B cell (primary cell): ENCODE data around the gene BHLHE40. TPM values are rescaled to one million over a fixed set of nuclear protein-coding genes. Genes with fewer than 3 reads are reported as not detected.

ENCODE experiments used
- ATAC-seq: fragments of 200-7000 bp; cut with Tn5 transposase; one replicate; pipeline ENCODE4 v1.10.0; 2021; ENCODE audit warnings: low read depth, mild to moderate bottlenecking, moderate number of reproducible peaks, moderate library complexity
- CTCF ChIA-PET: fragments of 350-600 bp; sonication (Branson Sonifier 250); formaldehyde crosslinking; loops from one replicate; lab custom pipeline; 2021; ENCODE audit warnings: antibody characterized with exemption, inconsistent platforms; lab: Charles Lee
- POLR2A ChIA-PET: fragments of 350-600 bp; sonication (Branson Sonifier 250); formaldehyde crosslinking; loops from one replicate; lab custom pipeline; 2021; ENCODE audit warnings: antibody characterized with exemption; lab: Charles Lee
- DNase-seq: peaks from one replicate; pipeline ENCODE4 v3.0.0; 2013
- H2AFZ ChIP-seq: 2 replicates; pipeline ENCODE4 v1.6.1; 2012; ENCODE audit warnings: mild to moderate bottlenecking, low read depth, low read length; ENCODE audit not compliant: insufficient read depth, poor library complexity, severe bottlenecking
- H3K27ac ChIP-seq, 2 donors: 1 replicate in 1 of 2; 2 replicates in 1 of 2; pipeline ENCODE4 v1.5.1; 2012 to 2013; ENCODE audit warnings: low read length in 2 of 2, mild to moderate bottlenecking in 2 of 2, moderate library complexity in 1 of 2
- H3K27me3 ChIP-seq, 4 experiments: fragments of 200-600 bp in 1 of 4; sonication (generic) in 1 of 4; replicated peaks in 1 of 4; 1 replicate in 2 of 4; 2 replicates in 2 of 4; pipeline versions ENCODE4 v1.6.1 to v1.7.0; 2013 to 2016; ENCODE audit warnings: low read length in 3 of 4, mild to moderate bottlenecking in 2 of 4, mixed read lengths in 1 of 4, moderate library complexity in 1 of 4; ENCODE audit not compliant: insufficient read depth in 4 of 4, control insufficient read depth in 3 of 4; ENCODE audit errors: control extremely low read depth in 1 of 4
- H3K36me3 ChIP-seq, 2 experiments: replicated peaks in 1 of 2; 1 replicate in 1 of 2; 2 replicates in 1 of 2; pipeline versions ENCODE4 v1.6.1 to v1.7.1; 2013; ENCODE audit warnings: low read length in 1 of 2; ENCODE audit not compliant: insufficient read depth in 2 of 2, control insufficient read depth in 1 of 2; ENCODE audit errors: control extremely low read depth in 1 of 2, extremely low read depth in 1 of 2
- H3K4me1 ChIP-seq, 2 donors: fragments of 200-600 bp in 1 of 2; sonication (generic) in 1 of 2; 1 replicate in 1 of 2; 2 replicates in 1 of 2; pipeline versions ENCODE4 v1.5.1 to v1.6.1; 2013 to 2017; ENCODE audit warnings: low read length in 2 of 2; ENCODE audit not compliant: control insufficient read depth in 2 of 2, insufficient read depth in 2 of 2
- H3K4me2 ChIP-seq: replicated peaks from 2 replicates; pipeline ENCODE3; 2012; ENCODE audit warnings: mild to moderate bottlenecking, low read depth, low read length; ENCODE audit not compliant: poor library complexity, severe bottlenecking
- H3K4me3 ChIP-seq, 5 experiments: fragments of 200-600 bp in 1 of 5; sonication (generic) in 1 of 5; 1 replicate in 3 of 5; 2 replicates in 2 of 5; pipeline versions ENCODE4 v1.5.1 to v1.7.0; 2011 to 2016; ENCODE audit warnings: low read length in 4 of 5, mild to moderate bottlenecking in 4 of 5, low read depth in 2 of 5, control low read depth in 1 of 5, moderate library complexity in 1 of 5; ENCODE audit not compliant: insufficient read depth in 1 of 5; ENCODE audit errors: control extremely low read depth in 1 of 5, extremely low read depth in 1 of 5
- H3K79me2 ChIP-seq: fragments of 200-600 bp; sonication (generic); one replicate; pipeline ENCODE4 v1.6.0; 2016; ENCODE audit warnings: low read length; ENCODE audit not compliant: control insufficient read depth, insufficient read depth
- H3K9ac ChIP-seq: fragments of 200-600 bp; sonication (generic); 2 replicates; pipeline ENCODE4 v1.6.1; 2017; ENCODE audit warnings: mild to moderate bottlenecking, low read length, moderate library complexity
- H3K9me3 ChIP-seq, 3 donors: one replicate each; pipeline versions ENCODE4 v1.6.1 to v1.7.1; 2013; ENCODE audit warnings: low read length in 2 of 3; ENCODE audit not compliant: control insufficient read depth in 2 of 3, insufficient read depth in 1 of 3; ENCODE audit errors: control extremely low read depth in 1 of 3
- H4K20me1 ChIP-seq: 2 replicates; pipeline ENCODE4 v1.6.0; 2012; ENCODE audit warnings: mild to moderate bottlenecking, low read length; ENCODE audit not compliant: insufficient read depth, control insufficient read depth, poor library complexity, severe bottlenecking
- H3K27ac Mint-ChIP-seq: one replicate; pipeline ENCODE4 v1.8.0; 2021; ENCODE audit warnings: mixed read lengths
- H3K27me3 Mint-ChIP-seq: one replicate; pipeline ENCODE4 v1.8.0; 2021; ENCODE audit warnings: mixed read lengths
- H3K4me1 Mint-ChIP-seq: one replicate; pipeline ENCODE4 v1.8.0; 2021; ENCODE audit warnings: mixed read lengths
- H3K4me3 Mint-ChIP-seq: one replicate; pipeline ENCODE4 v1.8.0; 2021; ENCODE audit warnings: mixed read lengths
- H3K9me3 Mint-ChIP-seq: one replicate; pipeline ENCODE4 v1.8.0; 2022; ENCODE audit warnings: mixed read lengths; ENCODE audit not compliant: insufficient read depth
- EZH2 ChIP-seq: IDR thresholded peaks from 2 replicates; pipeline ENCODE4 v1.6.1; 2012; ENCODE audit warnings: borderline replicate concordance, low read depth, mild to moderate bottlenecking, moderate library complexity, low read length; ENCODE audit not compliant: insufficient read depth, poor library complexity, severe bottlenecking
- WGBS: methylation state at CpG from one replicate; pipeline ENCODE4 v1.1.5; 2013; ENCODE audit warnings: missing lambda C conversion rate; ENCODE audit not compliant: insufficient coverage; 5-methylcytosine and 5-hydroxymethylcytosine counted together
- intact Hi-C: fragments of 100-400 bp; cut with micrococcal nuclease; formaldehyde crosslinking; loops from one replicate; pipeline ENCODE4 v1.10.0; 2022
- polyA plus RNA-seq: library from polyadenylated mRNA; depleted of rRNA; stranded (reverse); fragments of >200 nt; gene quantifications from 2 replicates; pipeline ENCODE4 v1.2.3, GENCODE V29; 2012
- total RNA-seq, 2 donors: library from RNA; stranded (reverse); fragments of 120-200 nt in 1 of 2; gene quantifications; 1 replicate in 1 of 2; 2 replicates in 1 of 2; pipeline versions ENCODE4 v1.2.3 to v1.2.4, GENCODE V29; 2013 to 2022
- TF ChIP-seq, protein P1 (sequence below): fragments of 200-600 bp; IDR thresholded peaks from one replicate; pipeline ENCODE4 v1.8.0; 2022; ENCODE audit warnings: antibody characterized with exemption, mild to moderate bottlenecking

Gene BHLHE40
- total and polyA plus RNA-seq, 2 donors (not counting 1 experiment from before 2014, with no cell fraction given), result 26.2 to 53.8 TPM

DNA sequence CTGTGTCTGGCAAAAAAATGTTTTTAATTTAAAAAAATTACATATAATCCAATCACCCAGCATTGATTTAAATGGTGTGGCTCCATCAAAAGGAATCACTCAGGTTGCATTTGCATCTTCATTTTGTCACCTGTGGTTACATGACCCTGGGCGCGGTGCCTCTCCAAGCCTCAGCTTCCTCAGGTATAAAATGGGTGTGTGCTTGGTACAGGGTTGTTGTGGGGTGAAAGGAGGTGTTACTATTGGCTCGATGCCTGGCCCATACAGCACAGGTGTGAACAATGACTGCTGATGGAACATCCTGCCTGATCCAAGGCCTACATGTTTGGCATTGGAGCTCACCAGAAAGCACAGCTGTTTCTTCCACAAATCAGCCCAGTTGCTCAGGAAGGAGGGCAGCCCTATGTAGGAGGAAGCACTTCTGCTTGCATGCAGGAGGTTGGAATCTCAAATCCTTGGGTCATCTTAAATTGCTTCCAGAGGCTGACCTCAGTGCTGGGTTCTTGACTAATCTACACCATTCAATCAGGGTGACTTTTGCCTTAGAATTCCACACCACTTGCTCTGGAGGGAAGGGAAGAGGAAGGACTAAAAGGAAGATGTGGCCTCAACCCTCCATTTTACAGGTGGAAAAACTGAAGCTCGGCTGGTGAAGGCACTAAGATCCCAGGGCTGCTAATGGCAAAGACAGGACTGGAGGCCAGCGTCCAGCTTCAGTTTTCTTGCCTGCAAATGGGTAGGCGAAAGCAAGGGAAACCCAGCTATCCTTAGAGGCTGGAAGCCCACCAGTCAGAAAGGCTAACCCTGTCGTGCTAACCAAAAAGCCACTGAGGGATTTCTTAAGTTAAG, 31.7 kb downstream of the BHLHE40 start:
- ATAC-seq (no peak), DNase-seq (peak; percentile 52)
- H3K9ac ChIP-seq, result peak overlapping the region; percentile 53
- H4K20me1 ChIP-seq, result no peaks in the 10 kb centered on the region
- H3K27me3 Mint-ChIP-seq, result no peaks in the 10 kb centered on the region
- H2AFZ ChIP-seq, result no peak overlapping the region
- H3K4me3 ChIP-seq, result peak overlapping the region in 4 of 5 experiments; percentile 7 to 46 (median 38)
- H3K4me3 Mint-ChIP-seq, result peak overlapping the region; percentile 76
- H3K27me3 ChIP-seq, result no peaks in the 10 kb centered on the region
- H3K9me3 Mint-ChIP-seq, result no peaks in the 10 kb centered on the region
- CTCF ChIA-PET, result interaction anchor here (0.6 to 3.5 kb wide), 14 partner anchors 9 to 299 kb away, joined by 3 to 55 read pairs (median 6); partner anchors contain the start of gene BHLHE40
- peak overlapping the region; percentile 94 for H3K27ac Mint-ChIP-seq
- no peaks in the 10 kb centered on the region for H3K79me2 ChIP-seq
- no peak for TF ChIP-seq EZH2
- TF ChIP-seq, protein P1, sequence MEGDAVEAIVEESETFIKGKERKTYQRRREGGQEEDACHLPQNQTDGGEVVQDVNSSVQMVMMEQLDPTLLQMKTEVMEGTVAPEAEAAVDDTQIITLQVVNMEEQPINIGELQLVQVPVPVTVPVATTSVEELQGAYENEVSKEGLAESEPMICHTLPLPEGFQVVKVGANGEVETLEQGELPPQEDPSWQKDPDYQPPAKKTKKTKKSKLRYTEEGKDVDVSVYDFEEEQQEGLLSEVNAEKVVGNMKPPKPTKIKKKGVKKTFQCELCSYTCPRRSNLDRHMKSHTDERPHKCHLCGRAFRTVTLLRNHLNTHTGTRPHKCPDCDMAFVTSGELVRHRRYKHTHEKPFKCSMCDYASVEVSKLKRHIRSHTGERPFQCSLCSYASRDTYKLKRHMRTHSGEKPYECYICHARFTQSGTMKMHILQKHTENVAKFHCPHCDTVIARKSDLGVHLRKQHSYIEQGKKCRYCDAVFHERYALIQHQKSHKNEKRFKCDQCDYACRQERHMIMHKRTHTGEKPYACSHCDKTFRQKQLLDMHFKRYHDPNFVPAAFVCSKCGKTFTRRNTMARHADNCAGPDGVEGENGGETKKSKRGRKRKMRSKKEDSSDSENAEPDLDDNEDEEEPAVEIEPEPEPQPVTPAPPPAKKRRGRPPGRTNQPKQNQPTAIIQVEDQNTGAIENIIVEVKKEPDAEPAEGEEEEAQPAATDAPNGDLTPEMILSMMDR, result no peak
- intact Hi-C loops, result loop anchor here (1.0 to 5.0 kb wide), 6 partner anchors 14 to 186 kb away; no protein-coding TSS in a partner anchor
- H3K9me3 ChIP-seq, result no peaks in the 10 kb centered on the region
- H3K4me1 Mint-ChIP-seq, result peaks cover 88% of the 10 kb centered on the region
- peak overlapping the region; percentile 95 to 96 for H3K27ac ChIP-seq
- POLR2A ChIA-PET, result interaction anchor here (0.7 to 4.5 kb wide), 8 partner anchors 11 to 166 kb away, joined by 3 to 117 read pairs (median 4); partner anchors contain the start of gene BHLHE40
- 5% methylated on average over 7 of the region's 7 CpGs for WGBS
- H3K4me1 ChIP-seq, result peaks cover 86 to 98% of the 10 kb centered on the region in 2 donors
- H3K36me3 ChIP-seq, result no peaks in the 10 kb centered on the region
- H3K4me2 ChIP-seq, result peak overlapping the region; percentile 76
